HG03342 (cell line): ENCODE measurements around the gene ZSCAN5A.
"Not testable (repeated sequence)": the region's sequence is repeated elsewhere in the genome, so short reads cannot be mapped to it uniquely, and the experiment has no call there.

ENCODE experiments used
- ATAC-seq: cut with Tn5 transposase; IDR thresholded peaks from one replicate; pipeline ENCODE4 v1.9.1; 2021; ENCODE audit warnings: mild to moderate bottlenecking, moderate library complexity; ENCODE audit not compliant: unreplicated experiment

The ZSCAN5A gene

GRCh38 chr19:56315077-56315828 lies 614 bp upstream of the ZSCAN5A start:
- peak; percentile 68 for ATAC-seq

GRCh38 chr19:56314018-56314380 lies 640 bp downstream of the ZSCAN5A start:
- ATAC-seq: peak; percentile 6

- no peak for ATAC-seq
Measured at GRCh38 chr19:56312787-56313657, 1.6 kb downstream of the ZSCAN5A start.

- ATAC-seq: no peak
Measured at GRCh38 chr19:56312342-56312741, 2.3 kb downstream of the ZSCAN5A start.

GRCh38 chr19:56310462-56310861 lies 4.2 kb downstream of the ZSCAN5A start:
- no peak for ATAC-seq

GRCh38 chr19:56309511-56310185 lies 5.0 kb downstream of the ZSCAN5A start:
- peak; percentile 39 for ATAC-seq

GRCh38 chr19:56308792-56309191 lies 5.8 kb downstream of the ZSCAN5A start:
- no peak for ATAC-seq

GRCh38 chr19:56307062-56307461 lies 7.6 kb downstream of the ZSCAN5A start:
- ATAC-seq: not testable (repeated sequence)

- no peak for ATAC-seq
Measured at GRCh38 chr19:56306016-56306415, 8.6 kb downstream of the ZSCAN5A start.

GRCh38 chr19:56304243-56304642 lies 10.4 kb downstream of the ZSCAN5A start:
- ATAC-seq: no peak

- ATAC-seq: no peak
Measured at GRCh38 chr19:56301886-56302620, 12.6 kb downstream of the ZSCAN5A start.

- ATAC-seq: no peak
Measured at GRCh38 chr19:56301155-56301554, 13.5 kb downstream of the ZSCAN5A start.

- no peak for ATAC-seq
Measured at GRCh38 chr19:56299688-56300087, 15.0 kb downstream of the ZSCAN5A start.

- ATAC-seq: no peak
Measured at GRCh38 chr19:56297010-56297409, 17.6 kb downstream of the ZSCAN5A start.

- ATAC-seq: no peak
Measured at GRCh38 chr19:56295531-56296455, 18.8 kb downstream of the ZSCAN5A start.

- ATAC-seq: no peak
Measured at GRCh38 chr19:56294549-56294948, 20.1 kb downstream of the ZSCAN5A start.

GRCh38 chr19:56291867-56292266 lies 22.8 kb downstream of the ZSCAN5A start:
- no peak for ATAC-seq

- ATAC-seq: no peak
Measured at GRCh38 chr19:56290104-56290503, 24.5 kb downstream of the ZSCAN5A start.

- ATAC-seq: no peak
Measured at GRCh38 chr19:56284746-56285145, 29.9 kb downstream of the ZSCAN5A start.

GRCh38 chr19:56282809-56283208 lies 31.8 kb downstream of the ZSCAN5A start:
- ATAC-seq: no peak
